Measurements from ENCODE around the gene TMEM128.

DNA sequence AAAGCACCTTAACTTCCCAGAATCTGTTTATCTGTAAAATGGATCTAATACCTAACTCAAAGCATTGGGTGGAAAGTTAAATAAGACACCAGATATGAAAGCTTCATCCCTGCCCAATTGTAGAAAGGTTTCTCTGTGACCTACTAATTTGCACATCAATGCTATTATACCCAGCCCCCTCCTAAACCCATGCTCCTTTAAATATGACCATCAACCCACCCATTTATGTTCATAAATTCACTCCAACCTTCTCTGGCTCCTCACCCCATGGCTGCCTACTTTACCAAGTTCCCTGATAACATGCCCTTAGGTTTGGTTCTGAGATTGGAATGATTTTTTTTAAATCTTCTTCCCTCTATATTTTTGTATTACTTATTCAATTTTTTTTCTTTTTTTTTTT, 40.1 kb upstream of the TMEM128 start:
- TF ChIP-seq, protein P1, sequence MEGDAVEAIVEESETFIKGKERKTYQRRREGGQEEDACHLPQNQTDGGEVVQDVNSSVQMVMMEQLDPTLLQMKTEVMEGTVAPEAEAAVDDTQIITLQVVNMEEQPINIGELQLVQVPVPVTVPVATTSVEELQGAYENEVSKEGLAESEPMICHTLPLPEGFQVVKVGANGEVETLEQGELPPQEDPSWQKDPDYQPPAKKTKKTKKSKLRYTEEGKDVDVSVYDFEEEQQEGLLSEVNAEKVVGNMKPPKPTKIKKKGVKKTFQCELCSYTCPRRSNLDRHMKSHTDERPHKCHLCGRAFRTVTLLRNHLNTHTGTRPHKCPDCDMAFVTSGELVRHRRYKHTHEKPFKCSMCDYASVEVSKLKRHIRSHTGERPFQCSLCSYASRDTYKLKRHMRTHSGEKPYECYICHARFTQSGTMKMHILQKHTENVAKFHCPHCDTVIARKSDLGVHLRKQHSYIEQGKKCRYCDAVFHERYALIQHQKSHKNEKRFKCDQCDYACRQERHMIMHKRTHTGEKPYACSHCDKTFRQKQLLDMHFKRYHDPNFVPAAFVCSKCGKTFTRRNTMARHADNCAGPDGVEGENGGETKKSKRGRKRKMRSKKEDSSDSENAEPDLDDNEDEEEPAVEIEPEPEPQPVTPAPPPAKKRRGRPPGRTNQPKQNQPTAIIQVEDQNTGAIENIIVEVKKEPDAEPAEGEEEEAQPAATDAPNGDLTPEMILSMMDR (IDR thresholded peaks at IDR 0.05): no peak
- no peak for TF ChIP-seq POLR2A (IDR thresholded peaks at IDR 0.05)

Measured in prostate gland (tissue), 2 donors.